GM23338 (cell line): ENCODE data around the gene SH2D6. TPM values are rescaled to one million over a fixed set of nuclear protein-coding genes. Genes with fewer than 3 reads are reported as not detected.

Experiments used
- ATAC-seq: fragments of 200-7000 bp; cut with Tn5 transposase; 3 replicates; pipeline ENCODE4 v1.9.1; 2020
- DNase-seq: peaks from one replicate; pipeline ENCODE4 v3.0.0-alpha.2; 2015; ENCODE audit warnings: low spot score
- H2AFZ ChIP-seq: fragments of 200-600 bp; sonication (generic); 2 replicates; pipeline ENCODE4 v1.8.0; 2016; ENCODE audit warnings: antibody characterized with exemption, mild to moderate bottlenecking, moderate library complexity
- H3F3A ChIP-seq: fragments of 200-600 bp; sonication (generic); replicated peaks from 2 replicates; pipeline ENCODE4 v1.8.0; 2017; ENCODE audit warnings: antibody characterized with exemption, mixed run types, low read depth
- H3K27ac ChIP-seq: fragments of 200-600 bp; sonication (generic); 2 replicates; pipeline ENCODE4 v1.6.1; 2016; ENCODE audit warnings: low read depth
- H3K27me3 ChIP-seq: fragments of 200-600 bp; sonication (generic); 2 replicates; pipeline ENCODE4 v1.8.0; 2016; ENCODE audit warnings: mild to moderate bottlenecking, mixed run types, moderate library complexity; ENCODE audit not compliant: insufficient read depth
- H3K36me3 ChIP-seq: fragments of 200-600 bp; sonication (generic); 2 replicates; pipeline ENCODE4 v1.8.0; 2016; ENCODE audit warnings: mild to moderate bottlenecking; ENCODE audit not compliant: insufficient read depth
- H3K4me1 ChIP-seq: fragments of 200-600 bp; sonication (generic); 2 replicates; pipeline ENCODE4 v1.8.0; 2016; ENCODE audit warnings: mild to moderate bottlenecking, moderate library complexity; ENCODE audit not compliant: insufficient read depth
- H3K4me2 ChIP-seq: fragments of 200-600 bp; sonication (generic); 2 replicates; pipeline ENCODE4 v1.7.1; 2017; ENCODE audit warnings: mixed run types
- H3K4me3 ChIP-seq: fragments of 200-600 bp; sonication (generic); 2 replicates; pipeline ENCODE4 v1.6.1; 2016; ENCODE audit warnings: mixed run types
- H3K79me2 ChIP-seq: fragments of 200-600 bp; sonication (generic); replicated peaks from 2 replicates; pipeline ENCODE4 v1.8.0; 2017; ENCODE audit warnings: mild to moderate bottlenecking; ENCODE audit not compliant: insufficient read depth
- H3K9me2 ChIP-seq: fragments of 200-600 bp; sonication (generic); 2 replicates; pipeline ENCODE4 v1.8.0; 2017; ENCODE audit not compliant: insufficient read depth
- H4K20me1 ChIP-seq: fragments of 200-600 bp; sonication (generic); replicated peaks from 2 replicates; pipeline ENCODE4 v1.8.0; 2017; ENCODE audit warnings: mild to moderate bottlenecking; ENCODE audit not compliant: insufficient read depth
- H3K27ac Mint-ChIP-seq: 2 replicates; pipeline ENCODE4 v1.8.0; 2020; ENCODE audit warnings: inconsistent platforms, mild to moderate bottlenecking, moderate library complexity, mixed read lengths
- H3K27me3 Mint-ChIP-seq: 3 replicates; pipeline ENCODE4 v1.8.0; 2022; ENCODE audit warnings: low read depth, mild to moderate bottlenecking, moderate library complexity, mixed read lengths, inconsistent platforms; ENCODE audit not compliant: insufficient read depth, poor library complexity
- H3K36me3 Mint-ChIP-seq: 3 replicates; pipeline ENCODE4 v1.8.0; 2021; ENCODE audit warnings: low read depth, mild to moderate bottlenecking, inconsistent platforms, moderate library complexity, mixed read lengths
- H3K4me1 Mint-ChIP-seq: 3 replicates; pipeline ENCODE4 v1.8.0; 2020; ENCODE audit warnings: mild to moderate bottlenecking, inconsistent platforms, mixed read lengths
- H3K4me3 Mint-ChIP-seq: 3 replicates; pipeline ENCODE4 v1.8.0; 2021; ENCODE audit warnings: moderate library complexity, mild to moderate bottlenecking, inconsistent platforms, mixed read lengths
- H3K9me3 Mint-ChIP-seq: 3 replicates; pipeline ENCODE4 v1.8.0; 2020; ENCODE audit warnings: moderate library complexity, mild to moderate bottlenecking, inconsistent platforms, mixed read lengths
- CREB1 ChIP-seq: fragments of 250-450 bp; sonication (Bioruptor Pico); IDR thresholded peaks from 2 replicates; pipeline ENCODE4 v1.5.0; 2020; ENCODE audit warnings: low read depth, mild to moderate bottlenecking, moderate library complexity
- CTCF ChIP-seq, 2 experiments: fragments of 200-600 bp in 1 of 2; sonication (generic) in 1 of 2; conservative IDR thresholded peaks; 2 replicates each; pipeline versions ENCODE4 v1.5.1 to v1.6.1; 2016 to 2017; ENCODE audit warnings: antibody characterized with exemption in 2 of 2, low read depth in 2 of 2, mild to moderate bottlenecking in 2 of 2, moderate library complexity in 1 of 2
- ETS1 ChIP-seq: IDR thresholded peaks from 2 replicates; pipeline ENCODE4 v1.6.1; 2016; ENCODE audit warnings: antibody characterized with exemption
- EZH2 ChIP-seq: fragments of 200-600 bp; sonication (generic); IDR thresholded peaks from one replicate; pipeline ENCODE4 v1.8.0; 2017; ENCODE audit warnings: antibody characterized with exemption, mild to moderate bottlenecking, low read depth; ENCODE audit not compliant: unreplicated experiment
- EZH2phosphoT487 ChIP-seq: fragments of 200-600 bp; sonication (generic); IDR thresholded peaks from one replicate; pipeline ENCODE4 v1.8.1; 2018; ENCODE audit warnings: antibody characterized with exemption; ENCODE audit not compliant: unreplicated experiment
- JUNB ChIP-seq: IDR thresholded peaks from one replicate; pipeline ENCODE4 v1.6.1; 2016; ENCODE audit warnings: antibody characterized with exemption; ENCODE audit not compliant: unreplicated experiment
- NANOG ChIP-seq: IDR thresholded peaks from 2 replicates; pipeline ENCODE4 v1.6.1; 2016; ENCODE audit warnings: antibody characterized with exemption, borderline replicate concordance
- POLR2AphosphoS5 ChIP-seq: IDR thresholded peaks from 2 replicates; pipeline ENCODE4 v1.6.1; 2016; ENCODE audit warnings: antibody characterized with exemption, low read depth
- REST ChIP-seq: IDR thresholded peaks from one replicate; pipeline ENCODE4 v1.6.1; 2018; ENCODE audit warnings: antibody characterized with exemption; ENCODE audit not compliant: unreplicated experiment
- STAT1 ChIP-seq: IDR thresholded peaks from one replicate; pipeline ENCODE4 v1.6.1; 2016; ENCODE audit warnings: antibody characterized with exemption; ENCODE audit not compliant: unreplicated experiment
- ZNF114 ChIP-seq: fragments of 250-450 bp; sonication (Bioruptor Pico); IDR thresholded peaks from 2 replicates; pipeline ENCODE4 v1.5.0; 2020; ENCODE audit warnings: mild to moderate bottlenecking, moderate library complexity
- ZNF331 ChIP-seq: fragments of 250-450 bp; sonication (Bioruptor Pico); IDR thresholded peaks from 2 replicates; pipeline ENCODE4 v1.5.0; 2020; ENCODE audit warnings: low read depth, mild to moderate bottlenecking, moderate library complexity
- ZNF462 ChIP-seq: fragments of 250-450 bp; sonication (Bioruptor Pico); IDR thresholded peaks from 2 replicates; pipeline ENCODE4 v1.5.0; 2020; ENCODE audit warnings: mild to moderate bottlenecking, moderate library complexity
- polyA plus RNA-seq: library from polyadenylated mRNA; unstranded; fragments of >200 nt; fragmentation: Nextera tagmentation; extraction: Ambion mirVana; gene quantifications from 2 replicates; pipeline ENCODE4 v1.2.1, GENCODE V29; 2016
- total RNA-seq: library from RNA; depleted of rRNA; stranded (reverse); fragments of >200 nt; shearing (Covaris generic); gene quantifications from 2 replicates; pipeline ENCODE4 v1.2.3, GENCODE V29; 2014

The SH2D6 gene
- total and polyA plus RNA-seq, 2 experiments from 2014 or later = 0.37 TPM; not detected in 1

GRCh38 chr2:85459771-85460170, 41.3 kb downstream of the SH2D6 start:
- Mint-ChIP-seq H3K27ac (no peak overlapping the region), H3K36me3 (no peaks in the 10 kb centered on the region; the same call in 2 of the 3 replicates), H3K27me3 (peaks cover 11% of the 10 kb centered on the region), H3K4me3 (no peak overlapping the region), H3K4me1 (peaks cover 39% of the 10 kb centered on the region), H3K9me3 (peaks cover 3% of the 10 kb centered on the region; the same call in 2 of the 3 replicates)
- Histone ChIP-seq H3K79me2 (no peaks in the 10 kb centered on the region), H3K4me3 (no peak overlapping the region), H3F3A (no peaks in the 10 kb centered on the region), H3K27me3 (no peaks in the 10 kb centered on the region), H4K20me1 (no peaks in the 10 kb centered on the region), H3K27ac (peak overlapping the region; percentile 35), H2AFZ (no peak overlapping the region), H3K4me2 (0 out of 2 replicates have a peak overlapping the region, but pooled peaks have one; percentile 8), H3K4me1 (peaks cover 16% of the 10 kb centered on the region), H3K9me2 (peaks cover 7% of the 10 kb centered on the region), H3K36me3 (no peaks in the 10 kb centered on the region)
- TF ChIP-seq ZNF114 (CRISPR knock-in tag) = no peak
- TF ChIP-seq CTCF (conservative IDR thresholded peaks at IDR 0.05; ENCODE audit: low read depth in 2 of 2) = no peak
- TF ChIP-seq NANOG = no peak
- TF ChIP-seq JUNB = no peak
- TF ChIP-seq ZNF331 = no peak
- no peak for TF ChIP-seq STAT1
- no peak for TF ChIP-seq CREB1 (CRISPR knock-in tag)
- TF ChIP-seq ETS1 = no peak
- TF ChIP-seq POLR2AphosphoS5 = no peak
- no peak for TF ChIP-seq EZH2phosphoT487
- TF ChIP-seq EZH2 = no peak
- TF ChIP-seq ZNF462 (CRISPR knock-in tag) = no peak
- no peak for TF ChIP-seq REST
- no peak for DNase-seq
- no peak for ATAC-seq
